Skeletal muscle cell (primary cell): ENCODE results near the gene CYP26B1.

Experiments
- DNase-seq: peaks from one replicate; pipeline ENCODE4 v3.0.0-alpha.2; 2010; ENCODE audit warnings: low read depth
- H3K4me3 ChIP-seq: 2 replicates; pipeline ENCODE4 v1.5.1; 2011; ENCODE audit warnings: low read depth, mild to moderate bottlenecking, control low read depth, low read length, moderate library complexity

Gene CYP26B1

DNA sequence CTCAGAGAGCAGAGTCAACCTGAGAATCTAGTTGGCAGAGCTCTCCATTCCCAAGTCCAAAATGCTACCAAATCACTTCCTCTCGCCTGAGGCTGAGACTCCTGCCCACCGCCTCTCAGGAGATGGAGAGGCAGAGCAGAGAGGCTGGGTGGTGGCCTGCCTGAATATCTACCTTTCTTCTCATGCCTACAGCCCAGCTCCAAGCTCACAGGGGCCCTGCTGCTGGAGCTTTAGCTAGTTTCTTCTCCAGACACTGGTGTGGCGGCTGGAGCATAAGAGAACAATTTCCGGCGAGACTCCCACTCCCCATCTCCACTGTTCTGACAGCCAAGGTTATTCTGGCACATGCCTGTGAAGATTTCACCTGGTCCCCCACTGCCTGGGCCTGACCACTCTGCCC is 8.1 kb upstream of the CYP26B1 start:
- no peak for DNase-seq
- H3K4me3 ChIP-seq = no peak overlapping the region

DNA sequence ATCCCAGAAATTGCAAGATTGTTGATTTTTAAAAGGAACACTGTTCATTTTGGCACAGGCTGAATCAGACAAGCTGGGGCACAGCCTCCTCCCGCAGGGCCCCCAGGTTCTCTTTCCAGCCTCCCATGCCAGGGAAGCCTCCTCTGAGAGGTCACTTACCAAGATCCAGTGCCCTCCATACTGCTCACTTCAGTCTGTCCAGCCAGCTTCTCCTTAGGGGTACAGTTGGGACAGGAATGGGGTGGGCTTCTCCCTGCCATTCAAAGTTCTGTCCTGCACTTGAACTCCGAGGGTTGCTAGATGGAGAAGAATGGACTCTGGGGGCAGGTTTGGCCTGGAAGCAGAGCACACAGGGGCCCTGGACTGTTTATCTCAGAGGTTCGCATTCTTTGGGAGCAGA is 7.5 kb upstream of the CYP26B1 start:
- DNase-seq = no peak
- H3K4me3 ChIP-seq = no peak overlapping the region

DNA sequence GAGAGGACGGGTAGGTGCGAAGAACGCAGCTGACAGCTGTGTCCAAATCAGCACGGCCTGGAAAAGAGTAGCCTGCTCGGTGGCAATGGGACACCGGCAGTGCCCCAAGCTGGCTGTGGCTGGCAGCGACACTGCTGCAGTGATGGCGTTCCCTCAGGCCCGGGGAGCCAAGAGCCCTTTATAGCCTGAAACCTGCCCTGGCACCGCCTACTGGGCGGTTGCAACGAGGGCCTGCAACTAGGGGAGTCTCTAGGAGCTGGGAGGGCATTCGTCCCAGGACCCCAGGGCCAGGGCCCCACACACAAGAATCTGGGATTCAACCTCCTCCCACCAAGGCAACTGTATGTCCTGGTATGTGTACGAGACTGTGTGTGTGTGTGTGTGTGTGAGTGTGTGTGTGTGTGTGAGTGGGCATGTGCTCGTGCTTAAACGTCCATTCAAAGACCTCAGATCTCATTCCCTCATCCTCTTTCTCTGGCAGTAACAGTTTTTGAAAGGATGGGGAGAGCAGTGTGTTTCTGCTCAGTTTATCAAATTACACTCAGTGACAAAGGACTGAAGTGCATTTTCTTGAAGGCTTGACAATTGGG is 6.8 kb upstream of the CYP26B1 start:
- no peak for DNase-seq
- no peak overlapping the region for H3K4me3 ChIP-seq

DNA sequence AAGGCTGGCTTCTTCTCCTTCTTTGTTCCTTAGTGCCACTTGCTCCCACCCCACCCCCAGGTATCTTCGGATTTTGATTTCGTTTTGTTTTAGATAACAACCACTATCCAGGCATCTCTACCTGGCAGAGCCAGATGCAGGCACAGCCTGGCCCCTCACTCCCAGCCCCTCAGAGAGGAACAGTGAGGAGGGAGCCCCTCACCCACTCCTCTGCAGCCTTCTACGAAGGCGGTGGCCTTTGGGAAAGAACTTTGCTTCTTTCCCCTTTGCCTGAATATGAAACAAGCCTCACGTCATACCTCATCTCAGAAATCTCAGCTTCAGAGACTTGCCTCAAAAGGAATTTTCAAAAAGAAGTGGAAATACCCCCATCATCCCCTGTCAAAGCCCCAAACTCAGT is 6.3 kb upstream of the CYP26B1 start:
- DNase-seq = no peak
- H3K4me3 ChIP-seq = no peak overlapping the region

DNA sequence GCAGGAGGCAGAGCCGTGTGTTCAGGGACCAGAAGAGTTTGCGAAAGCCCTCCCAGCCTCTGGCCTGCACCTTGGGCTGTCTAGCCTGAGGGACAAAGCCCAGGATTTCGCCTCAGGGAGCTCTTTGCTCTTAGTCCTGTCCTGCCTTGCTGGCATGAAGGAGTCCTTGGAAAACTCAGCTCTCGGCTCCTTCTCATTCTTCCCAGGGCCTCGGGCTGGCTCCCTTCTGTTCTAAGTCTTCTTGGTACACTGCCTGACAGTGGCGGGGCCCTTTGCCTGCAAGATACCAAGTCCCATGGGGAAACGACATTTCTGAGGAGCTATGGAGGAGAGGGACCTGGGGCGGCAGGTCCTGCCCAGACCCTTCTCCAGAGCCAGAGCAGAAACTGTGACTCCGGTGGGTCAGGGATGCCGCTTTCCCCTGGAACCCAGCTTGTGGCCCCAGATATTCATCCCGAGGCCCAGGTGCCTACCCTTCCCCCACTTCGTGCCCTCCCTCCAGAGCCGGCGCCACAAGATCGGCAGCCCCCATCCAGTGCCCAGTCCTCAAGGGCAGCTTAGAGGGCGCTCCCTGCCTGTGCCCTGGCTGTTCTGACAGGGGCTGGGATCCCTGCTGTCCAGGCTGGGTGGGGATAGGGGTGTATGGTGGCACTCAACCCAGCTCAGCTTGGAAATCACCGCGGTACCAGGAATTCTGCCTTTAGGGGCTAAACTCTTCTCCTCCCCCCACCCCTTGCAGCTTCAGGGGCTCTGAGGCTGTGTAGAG is 5.5 kb upstream of the CYP26B1 start:
- no peak overlapping the region for H3K4me3 ChIP-seq
- no peak for DNase-seq

DNA sequence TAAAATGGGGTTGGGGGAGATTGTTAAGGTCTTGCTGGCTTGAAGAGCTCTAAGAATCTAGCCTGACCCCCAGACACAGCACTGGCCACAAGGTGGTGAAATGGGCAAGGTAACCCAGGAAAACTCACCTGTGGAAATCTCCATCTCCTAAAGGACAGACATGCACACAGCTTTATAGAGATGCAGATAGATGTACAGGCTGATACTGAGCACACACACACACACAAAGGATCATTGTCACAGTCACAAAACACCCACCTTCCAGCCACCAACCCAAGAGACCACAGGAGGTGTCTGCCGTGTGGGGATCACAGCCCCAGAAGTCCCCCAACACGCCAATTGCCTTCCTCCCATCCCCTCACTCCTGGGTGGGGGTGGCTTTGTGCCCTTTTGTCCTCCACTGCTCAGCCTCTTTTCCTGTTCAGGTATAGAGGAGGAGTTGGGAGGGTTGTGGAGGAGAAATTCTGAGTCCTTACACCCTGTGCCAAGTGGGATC is 3.2 kb upstream of the CYP26B1 start:
- DNase-seq = no peak
- H3K4me3 ChIP-seq = no peak overlapping the region

DNA sequence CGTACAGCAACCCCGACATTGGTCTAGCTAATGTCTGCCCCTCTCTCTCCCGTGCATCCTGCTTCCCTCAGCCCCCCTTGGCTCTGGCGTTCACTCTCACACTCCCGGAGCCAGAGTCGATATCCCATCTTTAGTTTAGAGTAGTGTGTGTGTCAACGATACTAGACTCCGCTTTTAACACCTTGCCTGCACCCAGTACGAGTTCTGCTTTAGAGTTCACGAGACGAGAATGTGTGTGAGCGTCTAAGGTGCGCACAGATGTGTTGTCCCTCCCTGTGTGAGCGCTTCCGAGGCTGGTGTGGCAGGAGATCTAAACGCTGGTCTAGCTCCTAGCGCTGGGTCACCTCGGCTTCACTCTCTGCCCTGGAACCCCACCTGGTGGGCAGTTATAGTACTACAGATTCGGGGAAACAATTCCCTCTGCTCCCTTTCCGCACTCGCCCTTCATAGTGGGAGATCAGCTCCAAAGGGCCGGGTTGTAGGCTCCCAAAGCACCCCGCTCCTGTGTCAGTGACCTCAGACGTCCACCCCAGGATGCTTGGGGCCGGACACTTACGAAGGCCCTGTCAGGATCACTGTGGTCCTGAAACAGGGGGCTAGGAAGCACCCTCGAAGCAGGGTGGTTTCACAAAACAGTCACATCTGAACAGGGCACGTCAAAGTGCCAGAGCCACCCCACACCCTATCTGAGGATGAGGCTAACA is 2.6 kb upstream of the CYP26B1 start:
- peak; percentile 13 for DNase-seq

DNA sequence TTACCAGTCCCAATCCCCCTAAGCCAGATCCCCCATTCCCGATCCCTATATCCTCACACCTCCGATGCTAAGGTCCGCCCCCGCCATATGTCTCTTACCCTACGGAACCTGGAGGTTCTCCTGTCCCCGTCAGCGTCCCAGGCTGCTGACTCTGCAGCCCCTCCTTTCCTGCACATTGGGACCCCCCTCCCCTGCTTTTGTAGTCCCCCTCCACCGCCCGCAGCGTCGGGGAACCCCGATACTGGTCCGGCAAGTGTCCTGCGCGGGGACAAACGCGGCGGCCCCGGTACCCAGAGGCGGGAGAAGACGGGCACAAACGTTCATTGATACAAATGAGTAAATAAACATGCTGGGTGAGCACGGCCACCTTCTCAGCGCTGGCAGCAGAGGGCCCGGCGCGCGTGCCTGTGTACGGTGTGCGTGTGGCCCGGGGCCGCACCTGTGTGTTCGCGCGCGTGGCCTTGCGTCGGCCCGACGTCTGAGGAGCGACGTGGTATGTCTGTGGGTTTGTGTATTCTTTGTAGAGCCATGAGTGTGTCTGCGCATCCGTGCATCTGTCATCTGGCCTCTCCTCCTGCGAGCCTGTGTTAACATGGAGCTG is 2.0 kb upstream of the CYP26B1 start:
- H3K4me3 ChIP-seq = peak overlapping the region; percentile 39
- no peak for DNase-seq

More for the DNA sequence above, 2.6 kb upstream of the CYP26B1 start:
- H3K4me3 ChIP-seq = peak overlapping the region; percentile 13

DNA sequence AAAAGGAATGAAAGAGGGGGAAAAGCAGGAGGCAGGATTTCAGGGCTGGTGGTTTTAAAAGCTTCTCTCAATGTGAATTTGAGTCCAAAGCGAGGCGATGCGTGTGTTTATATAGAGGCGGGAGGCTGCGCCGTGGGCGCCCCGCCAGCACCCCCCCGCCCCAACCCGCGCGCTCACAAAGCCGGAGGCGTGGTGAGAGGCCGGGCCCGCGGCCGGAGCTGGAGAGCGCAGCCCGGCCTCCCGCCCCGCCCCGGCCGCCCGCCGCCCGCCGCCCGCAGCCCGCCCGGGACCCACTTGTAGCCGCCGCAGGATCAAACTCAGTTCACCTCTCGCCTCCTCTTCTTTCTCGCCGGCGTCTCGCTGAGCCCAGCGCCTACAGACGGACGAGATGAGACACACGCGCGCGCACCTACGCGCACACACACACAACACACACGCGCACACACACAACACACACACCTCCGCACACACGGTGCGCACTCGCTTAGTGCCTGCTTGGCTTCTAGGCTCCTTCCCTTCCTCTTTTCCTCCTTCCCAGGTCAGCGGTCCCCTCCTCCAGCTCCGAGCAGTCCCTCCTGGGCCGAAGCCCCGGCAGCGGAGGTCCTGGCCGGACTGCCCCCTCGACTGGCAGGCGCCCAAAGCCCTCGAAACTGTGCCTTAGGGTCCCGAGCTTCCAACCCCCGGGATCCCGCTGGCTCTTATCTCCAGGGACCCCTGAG is 1.3 kb upstream of the CYP26B1 start:
- no peak for DNase-seq
- H3K4me3 ChIP-seq = peak overlapping the region; percentile 50

DNA sequence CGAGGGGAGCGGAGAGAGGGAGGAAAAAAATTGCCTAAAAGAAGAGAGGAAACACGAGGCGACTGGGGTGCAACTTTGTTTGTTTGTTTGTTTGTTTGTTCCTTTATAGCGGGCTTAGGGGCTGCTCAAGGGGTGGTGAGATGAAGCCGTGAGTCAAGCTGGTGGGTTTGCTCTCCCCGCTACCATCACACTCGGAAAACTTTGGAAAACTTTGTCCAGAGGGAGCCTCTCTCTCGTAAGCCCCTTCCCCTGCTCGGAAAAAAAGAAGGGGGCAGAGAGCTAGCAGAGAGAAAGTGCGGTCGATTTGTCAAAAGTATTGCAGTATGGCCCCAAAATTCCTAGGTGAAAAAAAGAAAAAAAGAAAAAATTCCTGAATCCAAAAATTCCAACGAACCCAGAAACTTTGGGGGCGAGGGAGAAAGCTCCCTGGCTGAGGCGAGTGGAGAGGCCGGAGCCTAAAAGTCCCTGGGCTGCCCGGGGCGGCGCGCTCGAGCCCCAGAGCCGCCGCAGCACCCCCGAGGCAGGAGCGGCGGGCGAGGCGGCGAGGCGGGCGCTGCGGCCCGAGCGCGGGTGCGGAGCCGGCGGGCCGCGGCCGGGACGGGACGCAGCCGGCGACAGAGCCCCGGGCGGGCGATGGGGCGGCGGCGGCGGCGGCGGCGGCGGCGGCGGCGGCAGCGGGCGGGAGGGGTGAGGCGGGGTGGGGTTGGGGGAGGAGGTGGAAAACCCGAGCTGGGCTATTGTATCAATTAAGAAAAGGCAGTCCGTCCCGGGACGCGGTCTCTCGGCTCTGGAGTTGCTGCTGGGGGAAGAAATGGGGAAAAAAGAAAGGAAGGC is 558 bp upstream of the CYP26B1 start:
- H3K4me3 ChIP-seq = peak overlapping the region; percentile 50
- no peak for DNase-seq

DNA sequence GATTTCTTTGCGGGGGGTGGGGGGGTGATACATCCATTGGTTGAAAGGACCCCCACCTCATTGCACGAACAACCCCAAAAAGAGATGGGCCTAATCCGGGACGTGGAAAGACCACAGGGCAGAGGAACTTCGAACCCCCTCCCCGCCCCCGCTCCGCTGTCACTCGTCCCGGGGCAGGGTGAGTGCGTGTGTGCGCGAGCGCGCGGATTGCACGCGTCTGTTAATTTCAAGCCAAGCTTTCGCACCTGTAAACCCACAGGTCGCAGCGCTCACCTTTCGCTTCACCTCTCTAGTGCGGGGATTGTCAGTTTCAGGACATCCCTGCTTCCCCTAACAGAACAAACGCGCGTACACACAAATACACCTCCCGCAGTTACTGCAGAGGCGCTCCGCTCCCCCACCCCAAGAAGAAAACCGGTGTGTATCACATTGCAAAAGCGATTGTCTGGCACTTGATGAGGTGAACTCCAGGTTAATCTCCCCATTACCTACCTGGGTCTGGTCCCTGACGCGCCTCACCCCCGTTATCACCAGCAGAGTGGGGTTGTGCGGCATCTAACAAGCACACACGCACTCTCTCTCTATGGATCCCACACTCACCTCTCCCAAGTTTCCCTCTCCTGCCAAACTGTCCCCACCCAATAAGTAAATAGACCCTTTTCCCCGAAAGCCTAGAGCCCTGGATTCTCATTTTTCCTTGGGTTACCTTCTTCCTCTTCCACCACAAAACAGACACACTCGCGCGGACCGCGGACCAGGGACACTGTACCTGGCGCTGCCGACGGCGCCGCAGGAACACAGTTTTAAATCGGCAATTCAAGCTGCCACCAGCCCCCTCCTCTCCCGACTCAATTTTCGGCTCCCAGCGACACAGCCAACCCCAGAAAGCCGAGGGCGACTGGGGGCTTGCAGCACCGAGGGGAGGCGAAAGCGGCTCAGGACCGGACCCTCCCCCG is 1.0 kb downstream of the CYP26B1 start:
- H3K4me3 ChIP-seq = no peak overlapping the region
- DNase-seq = no peak

DNA sequence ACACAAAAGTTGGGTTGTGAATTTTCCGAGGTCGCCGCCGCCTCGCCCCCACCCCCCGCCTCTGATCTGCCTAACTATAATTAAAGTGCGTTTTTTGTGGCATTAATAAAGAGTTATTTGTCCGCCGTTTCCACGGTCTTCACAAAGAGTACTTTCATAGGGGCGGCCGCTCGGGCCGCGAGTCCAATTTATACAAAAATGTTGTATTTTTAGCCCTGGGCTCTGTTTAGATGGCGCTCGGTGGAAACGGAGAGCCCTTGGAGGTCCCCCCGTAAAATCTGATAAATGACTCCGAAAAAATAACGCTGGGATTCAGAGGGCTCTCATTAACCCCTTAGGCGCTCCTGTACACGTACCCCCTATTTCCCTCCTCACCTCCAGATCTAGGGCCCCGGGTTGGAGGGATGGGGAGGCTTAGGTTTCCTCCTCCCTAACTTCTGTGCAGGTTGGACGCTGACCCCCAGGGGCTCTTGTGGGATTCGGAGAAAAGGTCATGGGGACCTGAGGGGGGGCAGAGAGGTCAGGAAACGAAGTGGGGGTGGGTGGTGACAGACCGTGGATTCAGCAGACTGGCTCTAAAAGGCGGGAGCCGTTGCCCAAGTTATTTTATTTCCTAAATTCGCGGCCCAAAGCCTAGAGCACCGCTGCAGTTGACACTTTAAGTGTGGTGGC is 1.9 kb downstream of the CYP26B1 start:
- DNase-seq = no peak
- H3K4me3 ChIP-seq = no peak overlapping the region

DNA sequence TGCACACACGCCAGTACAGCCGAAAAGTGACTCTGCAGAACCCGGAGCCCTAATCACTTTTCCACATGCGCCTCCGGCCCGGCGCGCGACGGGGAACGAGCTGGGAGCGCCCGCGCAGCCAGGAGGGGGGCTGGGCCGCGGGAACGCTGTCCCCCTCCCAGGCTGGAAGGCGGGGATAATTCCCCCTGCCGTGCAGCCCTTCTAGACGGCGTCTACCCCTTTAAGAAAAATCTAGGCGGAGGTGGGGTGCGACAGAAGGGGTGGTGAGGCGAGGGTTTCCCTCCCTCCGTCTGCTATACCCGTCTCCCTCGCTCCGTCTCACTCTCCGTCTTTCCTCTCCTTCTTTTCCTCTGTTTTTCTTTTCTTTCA is 2.4 kb downstream of the CYP26B1 start:
- peak overlapping the region; percentile 23 for H3K4me3 ChIP-seq
- DNase-seq = no peak

DNA sequence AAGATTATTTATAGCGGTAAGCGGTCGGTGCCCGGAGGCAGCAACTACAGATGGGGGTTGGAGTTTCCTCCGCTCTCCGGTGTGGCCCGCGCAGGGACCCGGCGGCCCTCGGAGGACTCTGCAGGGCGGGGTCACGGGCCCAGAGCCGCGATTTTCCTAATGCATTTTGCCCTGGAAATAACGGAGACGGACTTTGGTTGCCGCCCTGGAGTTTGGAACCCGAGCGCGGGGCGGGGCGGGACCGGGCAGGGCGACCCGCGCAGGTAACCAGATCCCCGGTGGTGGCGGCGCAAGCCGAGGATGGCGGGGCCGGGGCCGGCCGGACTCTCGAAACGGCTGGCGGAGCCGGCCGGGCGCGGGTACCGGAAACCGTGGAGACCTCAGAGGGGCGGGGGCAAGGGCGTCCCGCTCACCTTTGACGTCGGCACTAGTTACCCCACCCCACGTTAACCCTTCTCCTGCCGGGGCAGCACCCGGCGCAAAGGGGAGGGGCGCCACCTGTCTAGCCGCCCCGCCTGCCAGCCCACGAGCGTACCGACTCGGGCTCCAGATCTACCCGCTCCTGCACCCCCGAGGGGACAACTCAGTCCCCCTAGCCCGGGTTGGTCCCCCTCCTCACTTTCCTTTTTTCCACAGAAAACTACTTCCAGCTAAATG is 2.9 kb downstream of the CYP26B1 start:
- peak overlapping the region; percentile 23 for H3K4me3 ChIP-seq
- no peak for DNase-seq

DNA sequence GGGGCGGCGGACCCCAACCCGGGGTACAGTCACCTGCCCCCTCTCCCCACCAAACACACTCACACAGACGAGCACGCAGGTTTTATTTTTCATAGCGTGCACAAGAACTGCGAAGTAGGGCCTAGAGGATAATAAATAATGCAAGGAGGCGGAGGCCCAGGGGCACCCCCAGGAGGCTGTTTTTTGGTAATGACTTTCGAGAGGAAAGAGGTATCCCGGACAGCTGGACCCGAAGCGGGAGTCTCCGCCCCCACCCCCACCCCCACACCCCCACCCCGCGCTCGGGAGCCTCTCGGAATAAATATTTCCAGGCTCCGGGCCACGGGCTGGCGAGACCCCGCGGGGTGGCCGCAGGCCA is 3.4 kb downstream of the CYP26B1 start:
- H3K4me3 ChIP-seq = no peak overlapping the region
- no peak for DNase-seq

DNA sequence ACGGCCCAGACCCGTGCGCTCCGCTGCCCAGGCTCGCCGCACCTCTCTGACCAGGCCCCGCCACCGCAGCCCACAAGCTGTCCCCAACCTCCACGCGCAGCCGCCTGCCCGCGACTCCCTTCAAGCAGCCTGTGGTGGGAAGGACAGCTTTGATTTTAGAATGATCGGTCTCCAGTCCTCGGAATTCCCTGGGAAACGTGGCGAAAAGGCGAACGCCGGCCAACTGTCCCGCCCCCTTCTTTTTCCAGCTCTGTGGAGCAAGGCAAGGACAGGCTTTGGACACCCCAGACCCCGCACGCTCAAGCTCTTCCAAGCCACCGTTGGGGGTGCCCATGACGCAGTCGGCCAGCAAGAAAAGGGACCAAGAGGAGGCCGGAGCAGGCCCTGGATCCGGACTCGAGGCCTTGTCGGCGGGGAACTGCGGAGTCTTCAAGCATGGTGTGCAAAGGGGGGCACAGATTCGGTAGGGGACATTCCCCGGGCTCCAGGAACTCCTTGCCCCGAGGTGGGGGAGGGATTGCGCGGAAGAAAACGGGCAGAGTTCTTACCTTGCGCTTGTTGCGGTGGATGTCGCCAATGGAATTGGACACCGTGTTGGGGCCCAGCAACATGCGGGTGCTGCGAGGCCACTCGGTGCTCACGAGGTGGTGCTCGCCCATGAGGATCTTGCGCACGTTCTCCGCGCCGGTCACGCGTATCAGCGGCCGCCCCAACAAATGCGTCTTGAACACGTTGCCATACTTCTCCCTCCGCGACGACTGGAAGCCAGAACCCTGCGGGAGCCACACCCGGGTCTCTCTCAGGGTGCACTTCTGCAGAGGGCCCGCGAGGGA is 4.0 kb downstream of the CYP26B1 start:
- peak overlapping the region; percentile 13 for H3K4me3 ChIP-seq
- no peak for DNase-seq
